Kidney epithelial cell (primary cell): ENCODE data around the gene DLGAP1. TPM values are rescaled to one million over a fixed set of nuclear protein-coding genes. Genes with fewer than 3 reads are reported as not detected.

Experiments used
- DNase-seq: peaks from one replicate; pipeline ENCODE4 v3.0.0-alpha.2; 2010; ENCODE audit warnings: low read depth
- H3K27me3 ChIP-seq: 2 replicates; pipeline ENCODE4 v1.6.0; 2011; ENCODE audit warnings: low read length; ENCODE audit not compliant: control insufficient read depth, insufficient read depth
- H3K36me3 ChIP-seq: 2 replicates; pipeline ENCODE4 v1.5.1; 2011; ENCODE audit warnings: low read length; ENCODE audit not compliant: control insufficient read depth, insufficient read depth
- H3K4me3 ChIP-seq: 2 replicates; pipeline ENCODE4 v1.5.1; 2011; ENCODE audit warnings: low read depth, mild to moderate bottlenecking, control low read depth, low read length
- CTCF ChIP-seq: IDR thresholded peaks from 2 replicates; pipeline ENCODE4 v1.5.1; 2011; ENCODE audit warnings: mild to moderate bottlenecking, moderate library complexity, low read length, control low read depth, inconsistent platforms; ENCODE audit not compliant: insufficient read depth, poor library complexity, severe bottlenecking
- total RNA-seq: library from RNA; depleted of rRNA; stranded (reverse); fragments of >200 nt; gene quantifications from 2 replicates; pipeline ENCODE4 v1.2.3, GENCODE V29; 2015

The DLGAP1 gene
- total RNA-seq, 1 donor from 2014 or later = 2.6 TPM

- H3K4me3 ChIP-seq = no peak overlapping the region
- H3K36me3 ChIP-seq = no peaks in the 10 kb centered on the region
- no peak for TF ChIP-seq CTCF
These were observed 169.6 kb downstream of the DLGAP1 start for GRCh38 chr18:4285525-4285924.

GRCh38 chr18:4284528-4284927 lies 170.6 kb downstream of the DLGAP1 start:
- no peak for TF ChIP-seq CTCF
- Histone ChIP-seq H3K27me3 (no peaks in the 10 kb centered on the region), H3K36me3 (no peaks in the 10 kb centered on the region), H3K4me3 (no peak overlapping the region)
- no peak for DNase-seq

More at GRCh38 chr18:4285525-4285924, 169.6 kb downstream of the DLGAP1 start:
- no peaks in the 10 kb centered on the region for H3K27me3 ChIP-seq
- no peak for DNase-seq

- DNase-seq = no peak
- Histone ChIP-seq H3K36me3 (no peaks in the 10 kb centered on the region), H3K27me3 (no peaks in the 10 kb centered on the region), H3K4me3 (no peak overlapping the region)
- no peak for TF ChIP-seq CTCF
These were observed 171.3 kb downstream of the DLGAP1 start for GRCh38 chr18:4283746-4284291.

GRCh38 chr18:4282954-4283353 lies 172.2 kb downstream of the DLGAP1 start:
- DNase-seq = no peak
- H3K27me3 ChIP-seq = no peaks in the 10 kb centered on the region
- no peak overlapping the region for H3K4me3 ChIP-seq
- no peaks in the 10 kb centered on the region for H3K36me3 ChIP-seq
- TF ChIP-seq CTCF = no peak

- no peak overlapping the region for H3K4me3 ChIP-seq
- no peak for DNase-seq
- H3K27me3 ChIP-seq = no peaks in the 10 kb centered on the region
- no peaks in the 10 kb centered on the region for H3K36me3 ChIP-seq
- no peak for TF ChIP-seq CTCF
These were observed 178.0 kb downstream of the DLGAP1 start for GRCh38 chr18:4276953-4277585.

- no peaks in the 10 kb centered on the region for H3K27me3 ChIP-seq
- no peak for TF ChIP-seq CTCF
These were observed 183.2 kb downstream of the DLGAP1 start for GRCh38 chr18:4271952-4272351.

More at GRCh38 chr18:4271952-4272351, 183.2 kb downstream of the DLGAP1 start:
- no peaks in the 10 kb centered on the region for H3K36me3 ChIP-seq
- no peak overlapping the region for H3K4me3 ChIP-seq
- DNase-seq = no peak
